Mesothelial cell of epicardium (in vitro differentiated cells): Measurements from ENCODE around the gene MAP2K3. TPM values are rescaled to one million over a fixed set of nuclear protein-coding genes. Genes with fewer than 3 reads are reported as not detected.
"Not testable (repeated sequence)": the region's sequence is repeated elsewhere in the genome, so short reads cannot be mapped to it uniquely, and the experiment has no call there.

Experiments
- DNase-seq, 2 experiments: peaks; one replicate each; pipeline ENCODE4 v3.0.0; 2021; ENCODE audit warnings: low spot score in 2 of 2; ENCODE audit not compliant: unreplicated experiment in 2 of 2
- H3K27ac Mint-ChIP-seq: 2 replicates; pipeline ENCODE4 v1.8.0; 2021; ENCODE audit warnings: mixed read lengths
- H3K27me3 Mint-ChIP-seq: 2 replicates; pipeline ENCODE4 v1.8.0; 2021; ENCODE audit warnings: low read depth, mixed read lengths
- H3K36me3 Mint-ChIP-seq: 2 replicates; pipeline ENCODE4 v1.8.0; 2021; ENCODE audit warnings: mixed read lengths
- H3K4me1 Mint-ChIP-seq: 2 replicates; pipeline ENCODE4 v1.8.0; 2021; ENCODE audit warnings: mixed read lengths
- H3K4me3 Mint-ChIP-seq: 2 replicates; pipeline ENCODE4 v1.8.0; 2021; ENCODE audit warnings: mild to moderate bottlenecking, moderate library complexity, mixed read lengths
- H3K9me3 Mint-ChIP-seq: 2 replicates; pipeline ENCODE4 v1.8.0; 2021; ENCODE audit warnings: mixed read lengths
- total RNA-seq: library from RNA; stranded (reverse); gene quantifications from 3 replicates; pipeline ENCODE4 v1.2.1, GENCODE V29; 2021
- TF ChIP-seq, protein P1 (sequence below): fragments of 200-600 bp; sonication (generic); IDR thresholded peaks from one replicate; pipeline ENCODE4 v1.5.0; 2021; ENCODE audit warnings: antibody characterized with exemption; ENCODE audit not compliant: unreplicated experiment

Gene MAP2K3
- total RNA-seq, 1 donor from 2014 or later = 26.8 TPM

DNA sequence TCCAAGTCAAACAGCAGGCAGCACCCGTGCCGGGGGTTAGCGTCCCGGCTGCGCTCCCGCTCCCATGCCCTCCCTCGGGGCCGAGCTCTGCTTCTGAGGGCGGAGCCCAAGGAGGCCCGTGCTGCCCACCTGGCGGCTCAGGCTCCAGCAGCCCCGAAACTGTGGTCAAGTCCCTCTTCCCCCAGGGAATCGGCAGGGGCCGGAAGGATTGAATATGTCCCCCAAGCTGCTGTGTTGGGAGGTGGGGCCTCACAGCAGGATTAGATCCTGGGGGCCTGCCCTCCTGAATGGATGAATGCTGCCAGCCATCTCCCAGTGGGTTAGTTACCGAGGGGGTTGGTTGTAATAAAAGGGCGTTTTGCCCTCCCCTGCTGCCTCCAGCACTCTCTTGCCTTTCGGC lies 33.9 kb downstream of the MAP2K3 start:
- no peak overlapping the region for H3K27ac Mint-ChIP-seq
- DNase-seq = no peak
- TF ChIP-seq, protein P1, sequence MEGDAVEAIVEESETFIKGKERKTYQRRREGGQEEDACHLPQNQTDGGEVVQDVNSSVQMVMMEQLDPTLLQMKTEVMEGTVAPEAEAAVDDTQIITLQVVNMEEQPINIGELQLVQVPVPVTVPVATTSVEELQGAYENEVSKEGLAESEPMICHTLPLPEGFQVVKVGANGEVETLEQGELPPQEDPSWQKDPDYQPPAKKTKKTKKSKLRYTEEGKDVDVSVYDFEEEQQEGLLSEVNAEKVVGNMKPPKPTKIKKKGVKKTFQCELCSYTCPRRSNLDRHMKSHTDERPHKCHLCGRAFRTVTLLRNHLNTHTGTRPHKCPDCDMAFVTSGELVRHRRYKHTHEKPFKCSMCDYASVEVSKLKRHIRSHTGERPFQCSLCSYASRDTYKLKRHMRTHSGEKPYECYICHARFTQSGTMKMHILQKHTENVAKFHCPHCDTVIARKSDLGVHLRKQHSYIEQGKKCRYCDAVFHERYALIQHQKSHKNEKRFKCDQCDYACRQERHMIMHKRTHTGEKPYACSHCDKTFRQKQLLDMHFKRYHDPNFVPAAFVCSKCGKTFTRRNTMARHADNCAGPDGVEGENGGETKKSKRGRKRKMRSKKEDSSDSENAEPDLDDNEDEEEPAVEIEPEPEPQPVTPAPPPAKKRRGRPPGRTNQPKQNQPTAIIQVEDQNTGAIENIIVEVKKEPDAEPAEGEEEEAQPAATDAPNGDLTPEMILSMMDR = no peak
- H3K9me3 Mint-ChIP-seq = no peaks in the 10 kb centered on the region
- H3K36me3 Mint-ChIP-seq = no peaks in the 10 kb centered on the region
- no peak overlapping the region for H3K4me3 Mint-ChIP-seq
- peaks cover 7% of the 10 kb centered on the region for H3K4me1 Mint-ChIP-seq
- H3K27me3 Mint-ChIP-seq = peaks cover 10% of the 10 kb centered on the region

DNA sequence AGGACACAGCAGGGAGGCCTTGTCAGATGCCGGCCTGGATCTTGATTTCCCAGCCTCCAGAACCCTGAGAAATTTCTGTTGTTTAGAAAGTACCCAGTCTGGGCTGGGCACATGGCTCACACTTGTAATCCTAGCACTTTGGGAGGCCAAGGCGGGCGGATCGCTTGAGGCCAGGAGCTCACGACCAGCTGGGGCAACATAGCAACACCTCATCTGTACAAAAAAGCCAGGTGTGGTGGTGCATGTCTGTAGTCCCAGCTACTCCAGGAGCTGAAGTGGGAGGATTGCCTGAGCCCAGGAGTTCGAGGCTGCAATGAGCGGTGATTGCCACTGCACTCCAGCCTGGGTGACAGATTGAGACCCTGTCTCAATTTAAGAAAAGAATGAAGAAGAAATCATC lies 34.3 kb downstream of the MAP2K3 start:
- H3K27me3 Mint-ChIP-seq = peaks cover 14% of the 10 kb centered on the region
- H3K36me3 Mint-ChIP-seq, H3K27ac Mint-ChIP-seq, H3K4me3 Mint-ChIP-seq, H3K4me1 Mint-ChIP-seq, H3K9me3 Mint-ChIP-seq, DNase-seq: not testable (repeated sequence)

DNA sequence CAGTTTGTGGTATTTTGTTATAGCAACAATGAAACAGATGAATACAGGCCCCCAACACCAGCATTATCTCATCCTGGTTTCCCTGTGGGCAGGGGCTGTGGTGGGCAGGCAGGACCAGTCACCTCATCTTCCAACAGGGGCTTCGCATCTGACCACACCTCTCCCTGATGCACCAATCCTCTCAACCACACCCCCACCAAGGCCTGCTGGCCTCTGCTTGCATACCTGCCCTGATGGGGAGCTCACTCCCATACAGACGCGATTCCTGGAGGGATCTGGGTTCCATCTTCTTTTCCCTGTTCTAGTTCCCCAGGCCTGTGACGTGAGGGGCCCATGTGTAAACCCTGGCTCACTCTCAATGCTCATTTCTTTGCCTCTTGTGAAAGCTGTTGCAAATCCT lies 34.7 kb downstream of the MAP2K3 start:
- H3K36me3 Mint-ChIP-seq, H3K27ac Mint-ChIP-seq, H3K4me1 Mint-ChIP-seq, H3K4me3 Mint-ChIP-seq, H3K9me3 Mint-ChIP-seq, DNase-seq: not testable (repeated sequence)
- H3K27me3 Mint-ChIP-seq = peaks cover 18% of the 10 kb centered on the region

DNA sequence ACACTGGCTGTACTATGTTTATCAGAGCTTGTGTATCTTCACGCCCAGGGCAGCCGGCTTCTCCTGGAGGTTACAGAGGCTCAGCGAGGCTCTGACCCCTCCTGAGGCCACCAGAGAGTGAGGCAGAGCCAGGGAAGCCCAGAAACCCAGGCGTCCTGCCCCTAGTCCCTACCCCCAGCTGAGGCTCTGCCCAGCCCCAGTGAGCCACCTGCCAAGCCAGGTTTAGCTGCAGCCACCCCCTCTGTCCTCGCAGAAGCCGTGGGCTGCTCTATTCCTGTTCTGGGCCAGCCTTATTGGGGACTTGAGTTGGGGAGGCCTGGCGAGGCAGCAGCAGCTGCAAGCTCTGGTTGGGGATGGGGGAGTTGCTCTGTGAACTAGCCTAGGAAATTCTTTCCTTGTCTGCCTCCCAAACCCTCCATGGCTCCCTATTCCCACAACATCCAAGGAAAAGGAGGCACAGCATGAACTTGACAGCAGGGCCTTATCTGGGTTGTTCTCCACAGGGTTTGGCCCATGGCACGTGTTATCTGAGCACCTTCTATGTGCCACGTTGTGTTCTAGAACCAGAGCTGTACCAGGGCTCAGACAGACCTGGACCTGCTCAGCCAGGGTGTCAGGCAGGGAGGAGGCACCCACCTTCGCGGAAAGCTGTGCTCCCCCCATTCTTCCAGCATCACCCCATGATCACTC lies 35.3 kb downstream of the MAP2K3 start:
- DNase-seq, H3K4me1 Mint-ChIP-seq, H3K9me3 Mint-ChIP-seq, H3K27ac Mint-ChIP-seq, H3K4me3 Mint-ChIP-seq, H3K36me3 Mint-ChIP-seq: not testable (repeated sequence)
- peaks cover 24% of the 10 kb centered on the region for H3K27me3 Mint-ChIP-seq

DNA sequence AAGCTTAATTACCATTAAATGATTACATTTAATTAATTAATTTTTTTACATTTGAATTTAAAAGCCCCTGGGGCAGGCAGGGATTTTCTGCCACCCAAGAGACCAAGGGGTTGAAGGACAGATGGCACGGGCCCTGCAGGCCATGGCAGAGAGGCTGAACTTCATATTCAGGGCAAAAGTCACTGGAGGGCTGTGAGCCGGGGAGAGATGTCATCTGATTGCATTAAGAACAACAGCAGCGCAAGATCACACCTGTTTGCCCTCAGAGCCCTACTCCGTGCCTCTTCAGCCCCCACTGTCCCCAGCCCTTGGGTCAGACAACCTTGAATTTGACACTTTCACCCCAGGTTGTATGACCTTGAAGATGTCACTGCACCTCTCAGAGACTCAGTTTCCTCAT lies 35.9 kb downstream of the MAP2K3 start:
- H3K9me3 Mint-ChIP-seq, H3K4me3 Mint-ChIP-seq, H3K36me3 Mint-ChIP-seq, DNase-seq, H3K4me1 Mint-ChIP-seq, H3K27ac Mint-ChIP-seq: not testable (repeated sequence)
- H3K27me3 Mint-ChIP-seq = peaks cover 28% of the 10 kb centered on the region

DNA sequence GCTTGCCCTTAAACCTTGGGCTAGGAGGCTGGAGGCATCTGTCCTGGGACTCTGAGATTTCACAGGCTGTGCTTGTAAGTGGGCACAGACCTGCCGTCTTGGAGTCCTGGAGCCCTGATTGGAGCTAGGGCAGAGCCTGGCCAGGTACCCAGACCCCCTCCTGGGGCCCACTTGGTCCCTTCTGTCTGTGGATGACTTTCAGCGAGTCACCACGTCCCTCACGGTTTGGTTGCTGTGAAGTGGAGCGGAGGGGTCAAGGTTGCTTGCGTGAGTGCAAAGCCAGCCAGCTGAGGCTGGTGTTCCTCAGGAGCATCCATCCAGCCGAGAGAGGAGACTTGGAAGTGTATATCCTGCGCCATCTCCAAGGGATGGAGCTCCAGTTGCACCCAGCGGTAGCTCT lies 36.5 kb downstream of the MAP2K3 start:
- not testable (repeated sequence) for H3K9me3 Mint-ChIP-seq, DNase-seq, H3K27ac Mint-ChIP-seq, H3K36me3 Mint-ChIP-seq, H3K4me1 Mint-ChIP-seq, H3K4me3 Mint-ChIP-seq
- peaks cover 34% of the 10 kb centered on the region for H3K27me3 Mint-ChIP-seq

DNA sequence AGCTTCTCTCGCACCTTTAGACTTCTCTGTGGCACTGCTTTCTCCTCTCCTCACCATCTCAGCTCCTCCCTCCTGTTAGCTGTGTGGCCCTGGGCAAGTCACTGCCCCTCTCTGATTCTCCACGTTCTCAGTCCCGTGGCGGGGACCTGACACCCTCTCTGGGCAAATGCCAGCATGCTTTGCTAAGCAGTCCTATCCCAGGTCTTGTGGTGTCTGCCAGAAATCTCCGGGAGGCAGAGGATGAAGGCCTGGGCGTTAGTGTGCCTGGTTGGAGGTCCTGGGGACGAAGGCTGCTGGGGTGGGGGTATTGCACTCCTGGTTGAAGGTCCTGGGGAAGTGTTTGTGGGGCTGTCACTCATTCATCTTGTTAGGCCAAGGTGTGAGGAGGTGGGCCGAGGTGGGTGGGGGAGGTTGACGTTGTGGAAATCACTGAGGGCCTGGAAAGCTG lies 37.3 kb downstream of the MAP2K3 start:
- Mint-ChIP-seq H3K27me3 (peaks cover 37% of the 10 kb centered on the region), H3K4me3 (peak overlapping the region; percentile 89)
- H3K36me3 Mint-ChIP-seq, H3K27ac Mint-ChIP-seq, H3K9me3 Mint-ChIP-seq, H3K4me1 Mint-ChIP-seq, DNase-seq: not testable (repeated sequence)

DNA sequence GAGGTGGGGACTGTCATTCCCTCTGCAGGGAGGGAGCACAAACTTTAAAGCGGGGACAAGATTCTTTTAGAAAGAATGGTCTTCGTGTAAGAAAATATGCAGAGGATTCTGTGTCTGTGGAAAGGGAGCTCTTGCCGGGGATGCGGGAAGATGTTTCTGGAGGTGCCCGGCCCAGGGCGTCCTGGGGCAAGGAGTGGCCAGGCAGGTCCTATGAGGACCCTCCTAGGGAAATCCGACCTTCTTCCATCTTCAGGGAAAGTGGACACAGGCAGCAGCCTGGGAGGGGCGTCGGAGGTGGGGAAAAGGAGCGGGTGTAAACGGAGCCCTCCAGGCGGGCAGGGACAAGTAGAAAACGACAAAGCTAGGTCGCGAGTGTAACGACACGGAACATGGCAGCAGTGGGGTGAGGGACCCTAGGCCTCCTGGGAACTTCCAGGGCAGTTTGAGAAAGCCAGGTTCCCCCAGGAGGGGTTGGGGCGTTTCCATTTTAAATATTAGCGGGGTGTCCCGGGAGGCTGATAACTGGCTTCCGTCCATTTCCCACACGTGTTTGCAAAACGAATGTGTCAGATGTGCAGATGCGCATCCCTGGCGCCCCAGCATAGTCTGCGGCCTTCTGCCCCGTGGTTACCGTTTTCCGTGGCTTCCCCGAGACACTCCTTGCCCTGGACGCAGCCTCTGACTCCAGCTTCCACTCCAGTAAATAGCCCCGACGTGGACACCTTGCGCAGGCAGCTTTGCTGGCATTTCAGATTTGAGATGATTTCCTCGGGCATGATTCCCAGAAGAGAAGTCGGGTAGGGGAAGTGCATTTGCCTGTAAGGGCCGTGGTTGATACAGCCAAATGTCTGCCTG lies 39.0 kb downstream of the MAP2K3 start:
- Mint-ChIP-seq H3K27me3 (peaks cover 38% of the 10 kb centered on the region), H3K4me3 (peak overlapping the region; percentile 89)
- H3K4me1 Mint-ChIP-seq, H3K9me3 Mint-ChIP-seq, H3K36me3 Mint-ChIP-seq, DNase-seq, H3K27ac Mint-ChIP-seq: not testable (repeated sequence)

DNA sequence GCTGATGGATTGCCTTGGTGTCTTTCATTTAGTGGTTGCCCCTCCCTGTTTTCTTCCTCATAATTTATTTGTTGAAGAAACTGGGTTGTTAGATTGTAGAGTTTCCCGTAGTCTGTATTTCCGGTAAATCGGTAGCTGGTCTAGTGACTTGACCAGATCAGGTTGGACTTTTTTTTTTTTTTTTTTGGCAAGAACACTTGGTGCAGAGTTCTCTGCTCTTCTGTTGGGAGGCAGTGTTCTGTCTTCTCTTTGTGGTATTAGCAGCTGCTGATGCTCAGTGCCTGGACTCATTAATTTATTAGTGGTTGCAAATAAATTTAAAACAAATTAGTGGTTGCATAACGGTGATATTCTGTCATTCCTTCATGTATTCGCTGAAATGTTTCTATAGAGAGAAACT lies 40.2 kb downstream of the MAP2K3 start:
- H3K36me3 Mint-ChIP-seq, H3K4me3 Mint-ChIP-seq, H3K4me1 Mint-ChIP-seq, H3K9me3 Mint-ChIP-seq, H3K27ac Mint-ChIP-seq, DNase-seq: not testable (repeated sequence)
- peaks cover 36% of the 10 kb centered on the region for H3K27me3 Mint-ChIP-seq

DNA sequence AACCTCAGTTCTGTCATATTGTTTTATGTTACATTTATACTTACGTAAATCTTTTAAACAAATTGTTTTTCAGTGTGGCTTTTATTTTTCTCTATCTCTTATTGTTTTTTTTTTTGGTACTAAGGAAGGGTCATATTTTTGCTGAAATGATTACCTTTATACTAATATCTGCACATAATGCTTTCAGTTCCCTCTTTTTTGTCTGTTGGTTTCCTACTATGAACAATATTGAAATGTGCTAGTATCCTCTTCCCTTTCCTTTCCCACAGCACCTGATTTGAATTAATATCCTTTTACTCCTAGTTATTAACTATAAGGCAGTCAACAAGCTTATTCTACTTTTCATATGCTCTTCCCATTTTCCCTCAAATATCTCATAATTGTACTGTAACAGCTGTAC lies 43.4 kb downstream of the MAP2K3 start:
- not testable (repeated sequence) for H3K9me3 Mint-ChIP-seq, H3K27ac Mint-ChIP-seq, H3K4me3 Mint-ChIP-seq, H3K36me3 Mint-ChIP-seq, DNase-seq, H3K4me1 Mint-ChIP-seq
- H3K27me3 Mint-ChIP-seq = peaks cover 34% of the 10 kb centered on the region

DNA sequence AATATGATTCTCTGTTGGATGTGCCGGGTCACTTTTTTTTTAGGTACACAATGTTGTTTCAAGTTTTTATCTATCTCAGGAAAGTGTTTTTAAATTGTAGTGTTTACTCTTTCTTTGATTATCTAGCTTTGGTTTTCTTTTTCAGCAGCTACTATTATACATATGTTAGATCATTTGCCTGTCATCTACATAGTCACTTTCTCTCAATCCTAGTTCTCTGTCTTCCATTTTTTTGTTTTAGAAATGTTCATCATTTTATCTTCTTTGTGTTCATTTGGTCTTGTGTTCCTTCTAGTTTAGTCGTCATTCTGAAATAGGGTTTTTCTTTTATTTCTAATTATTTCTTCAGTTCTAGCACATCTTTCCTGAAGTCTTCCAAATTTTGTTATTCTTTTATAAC lies 44.3 kb downstream of the MAP2K3 start:
- H3K4me1 Mint-ChIP-seq, H3K27ac Mint-ChIP-seq, H3K36me3 Mint-ChIP-seq, DNase-seq, H3K9me3 Mint-ChIP-seq, H3K4me3 Mint-ChIP-seq: not testable (repeated sequence)
- H3K27me3 Mint-ChIP-seq = peaks cover 26% of the 10 kb centered on the region
